GM03348 (cell line): Measurements from ENCODE around the gene ZNF536.
"Not testable (repeated sequence)": the region's sequence is repeated elsewhere in the genome, so short reads cannot be mapped to it uniquely, and the experiment has no call there.

ENCODE experiments used
- DNase-seq: peaks from one replicate; pipeline ENCODE4 v3.0.0; 2012; ENCODE audit warnings: low spot score

Gene ZNF536

GRCh38 chr19:30446850-30447552 is 74.8 kb downstream of the ZNF536 start:
- peak; percentile 79 for DNase-seq

- DNase-seq, result no peak
Measured at GRCh38 chr19:30447553-30447870, 75.3 kb downstream of the ZNF536 start.

GRCh38 chr19:30448386-30449077 is 76.3 kb downstream of the ZNF536 start:
- peak; percentile 26 for DNase-seq

- DNase-seq, result no peak
Measured at GRCh38 chr19:30449078-30449590, 77.0 kb downstream of the ZNF536 start.

GRCh38 chr19:30449673-30450072 is 77.5 kb downstream of the ZNF536 start:
- peak; percentile 26 for DNase-seq

- DNase-seq, result peak; percentile 68
Measured at GRCh38 chr19:30450100-30450499, 77.9 kb downstream of the ZNF536 start.

GRCh38 chr19:30450835-30451321 is 78.7 kb downstream of the ZNF536 start:
- DNase-seq, result peak; percentile 68

- DNase-seq, result no peak
Measured at GRCh38 chr19:30452931-30453330, 80.7 kb downstream of the ZNF536 start.

GRCh38 chr19:30453743-30454142 is 81.6 kb downstream of the ZNF536 start:
- DNase-seq, result no peak

GRCh38 chr19:30455881-30456280 is 83.7 kb downstream of the ZNF536 start:
- no peak for DNase-seq

GRCh38 chr19:30457484-30457883 is 85.3 kb downstream of the ZNF536 start:
- DNase-seq, result no peak

GRCh38 chr19:30459859-30460258 is 87.7 kb downstream of the ZNF536 start:
- no peak for DNase-seq

- DNase-seq, result no peak
Measured at GRCh38 chr19:30464162-30464561, 92.0 kb downstream of the ZNF536 start.

GRCh38 chr19:30466598-30466997 is 94.4 kb downstream of the ZNF536 start:
- not testable (repeated sequence) for DNase-seq

GRCh38 chr19:30467239-30467638 is 95.1 kb downstream of the ZNF536 start:
- no peak for DNase-seq

- DNase-seq, result no peak
Measured at GRCh38 chr19:30469774-30470173, 97.6 kb downstream of the ZNF536 start.

- DNase-seq, result no peak
Measured at GRCh38 chr19:30471441-30471840, 99.3 kb downstream of the ZNF536 start.

- DNase-seq, result no peak
Measured at GRCh38 chr19:30473334-30473867, 101.2 kb downstream of the ZNF536 start.

GRCh38 chr19:30476997-30477396 is 104.8 kb downstream of the ZNF536 start:
- no peak for DNase-seq

GRCh38 chr19:30479231-30479630 is 107.0 kb downstream of the ZNF536 start:
- no peak for DNase-seq

- DNase-seq, result no peak
Measured at GRCh38 chr19:30480097-30480496, 107.9 kb downstream of the ZNF536 start.

GRCh38 chr19:30481063-30481462 is 108.9 kb downstream of the ZNF536 start:
- DNase-seq, result no peak

- no peak for DNase-seq
Measured at GRCh38 chr19:30481823-30482222, 109.6 kb downstream of the ZNF536 start.
